ENCODE measurements around the gene KCTD19. TPM values are rescaled to one million over a fixed set of nuclear protein-coding genes. Genes with fewer than 3 reads are reported as not detected.

KCTD19 gene
- total RNA-seq, 2 donors from 2014 or later = 7.9 to 8.5 TPM

DNA sequence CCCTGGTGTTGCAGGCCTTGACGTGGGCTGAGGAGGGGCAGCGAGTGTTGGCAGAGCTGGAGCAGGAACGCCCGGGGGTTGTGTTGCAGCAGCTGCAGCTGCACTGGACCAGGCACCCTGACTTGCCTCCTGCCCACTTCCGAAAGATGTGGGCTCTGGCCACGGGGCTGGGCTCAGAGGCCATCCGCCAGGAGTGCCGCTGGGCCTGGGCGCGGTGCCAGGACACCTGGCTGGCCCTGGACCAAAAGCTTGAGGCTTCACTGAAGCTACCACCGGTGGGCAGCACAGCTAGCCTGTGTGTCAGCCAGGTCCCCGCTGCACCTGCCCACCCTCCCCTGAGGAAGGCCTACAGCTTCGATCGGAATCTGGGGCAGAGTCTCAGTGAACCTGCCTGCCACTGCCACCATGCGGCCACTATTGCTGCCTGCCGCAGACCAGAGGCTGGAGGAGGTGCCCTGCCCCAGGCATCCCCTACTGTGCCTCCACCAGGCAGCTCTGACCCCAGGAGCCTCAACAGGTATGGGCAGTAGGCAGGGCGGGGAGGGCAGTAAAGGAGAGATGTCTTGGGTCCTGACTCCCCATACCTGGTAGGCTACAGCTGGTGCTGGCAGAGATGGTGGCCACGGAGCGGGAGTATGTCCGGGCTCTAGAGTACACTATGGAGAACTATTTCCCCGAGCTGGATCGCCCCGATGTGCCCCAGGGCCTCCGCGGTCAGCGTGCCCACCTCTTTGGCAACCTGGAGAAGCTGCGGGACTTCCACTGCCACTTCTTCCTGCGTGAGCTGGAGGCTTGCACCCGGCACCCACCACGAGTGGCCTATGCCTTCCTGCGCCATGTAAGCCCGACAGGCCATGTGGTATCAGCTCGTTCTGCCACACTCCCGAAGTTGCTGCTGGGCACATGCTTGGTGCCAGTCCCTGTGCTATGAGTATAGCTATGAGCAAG, 41.6 kb downstream of the KCTD19 start:
- H3K4me1 Mint-ChIP-seq (ENCODE audit: low read depth) = peaks cover 8% of the 10 kb centered on the region
- no peak overlapping the region for H3K4me3 Mint-ChIP-seq
- H3K36me3 Mint-ChIP-seq (ENCODE audit: insufficient read depth in 2 of 2) = peaks cover 0 to 7% of the 10 kb centered on the region in 2 donors
- no peak for ATAC-seq (replicated peaks in 1 of 2)
- H3K27ac Mint-ChIP-seq = no peak overlapping the region
- no peaks in the 10 kb centered on the region for H3K9me3 Mint-ChIP-seq
- no peak for DNase-seq
- no peaks in the 10 kb centered on the region for H3K27me3 Mint-ChIP-seq (ENCODE audit: low read depth)

DNA sequence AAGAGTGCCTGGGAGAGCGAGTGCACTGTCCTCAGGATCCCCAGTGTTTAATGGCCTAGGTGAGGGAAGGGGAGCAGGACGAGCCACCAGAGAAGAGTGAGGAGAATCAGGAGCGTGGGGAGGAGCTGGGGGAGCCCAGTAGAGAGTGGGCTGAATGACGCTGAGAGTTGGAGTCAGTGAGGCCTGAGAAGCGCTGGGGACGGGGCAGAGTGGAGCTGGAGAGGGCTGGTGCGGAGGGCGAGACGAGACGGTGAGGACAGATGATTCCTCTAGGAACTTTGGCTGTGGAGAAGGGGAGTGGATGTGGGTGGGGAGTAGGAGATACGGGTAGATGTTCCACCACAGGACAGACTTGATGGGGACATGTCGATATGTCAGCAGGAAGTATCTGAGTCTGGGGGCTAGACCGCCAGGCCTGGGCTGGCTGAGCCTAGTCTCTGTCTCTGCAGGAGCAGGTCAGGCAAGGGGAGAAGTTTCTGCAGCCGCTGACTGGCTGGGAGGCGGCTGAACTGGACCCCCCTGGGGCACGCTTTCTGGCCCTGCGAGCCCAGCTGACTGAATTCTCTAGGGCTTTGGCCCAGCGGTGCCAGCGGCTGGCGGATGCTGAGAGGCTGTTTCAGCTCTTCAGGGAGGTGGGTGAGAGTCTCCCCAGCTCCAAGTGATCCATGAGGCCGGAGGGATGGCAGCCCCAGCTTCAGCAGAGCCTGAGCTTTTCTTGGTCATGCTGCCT, 42.5 kb downstream of the KCTD19 start:
- Mint-ChIP-seq H3K27ac (no peak overlapping the region), H3K9me3 (no peaks in the 10 kb centered on the region), H3K36me3 (ENCODE audit: insufficient read depth in 2 of 2) (peaks cover 0 to 7% of the 10 kb centered on the region in 2 donors), H3K4me1 (ENCODE audit: low read depth) (no peaks in the 10 kb centered on the region), H3K27me3 (ENCODE audit: low read depth) (no peaks in the 10 kb centered on the region), H3K4me3 (no peak overlapping the region)
- DNase-seq (no peak), ATAC-seq (replicated peaks in 1 of 2) (no peak)

DNA sequence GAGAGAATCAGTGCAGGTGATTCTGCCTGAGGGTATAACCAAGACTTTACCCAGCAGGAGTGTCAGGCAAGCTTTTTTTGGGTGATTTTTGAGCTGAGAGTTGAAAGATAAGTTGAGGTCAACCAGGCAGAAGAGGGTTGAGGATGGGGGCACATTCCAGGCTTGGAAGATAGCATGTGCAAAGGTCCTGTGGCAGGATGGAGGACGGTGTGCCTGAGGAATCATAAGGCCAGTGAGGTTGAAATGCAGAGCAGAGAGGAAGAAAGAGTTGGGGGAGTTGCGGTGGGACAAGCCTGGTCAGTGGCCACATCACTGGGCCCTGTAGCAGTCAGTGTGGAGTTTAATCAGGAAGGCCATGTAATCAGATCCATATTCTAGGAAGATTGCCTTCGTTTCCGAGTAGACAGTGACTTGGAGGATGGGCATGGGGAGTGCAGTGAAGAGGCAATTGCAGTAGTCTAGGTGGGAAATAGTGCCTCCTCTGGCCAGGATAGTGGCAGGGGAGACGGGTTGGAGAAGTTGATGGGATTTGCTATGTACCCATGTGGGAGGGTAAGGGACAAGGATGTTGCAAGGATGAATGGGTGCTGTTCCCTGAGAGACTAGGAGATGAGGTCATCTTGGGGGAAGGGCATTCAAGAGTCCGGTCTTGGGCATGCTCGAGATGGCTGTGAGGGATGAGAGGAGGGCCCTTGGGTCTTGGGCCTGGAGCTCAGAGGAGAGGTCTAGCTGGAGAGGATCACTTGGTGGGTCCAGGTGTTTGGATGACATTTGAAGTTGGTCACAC, 43.3 kb downstream of the KCTD19 start:
- Mint-ChIP-seq H3K36me3 (ENCODE audit: insufficient read depth in 2 of 2) (peaks cover 0 to 7% of the 10 kb centered on the region in 2 donors), H3K4me1 (ENCODE audit: low read depth) (no peaks in the 10 kb centered on the region), H3K4me3 (no peak overlapping the region), H3K27ac (no peak overlapping the region), H3K27me3 (ENCODE audit: low read depth) (no peaks in the 10 kb centered on the region), H3K9me3 (no peaks in the 10 kb centered on the region)
- ATAC-seq (replicated peaks in 1 of 2) = no peak
- no peak for DNase-seq

DNA sequence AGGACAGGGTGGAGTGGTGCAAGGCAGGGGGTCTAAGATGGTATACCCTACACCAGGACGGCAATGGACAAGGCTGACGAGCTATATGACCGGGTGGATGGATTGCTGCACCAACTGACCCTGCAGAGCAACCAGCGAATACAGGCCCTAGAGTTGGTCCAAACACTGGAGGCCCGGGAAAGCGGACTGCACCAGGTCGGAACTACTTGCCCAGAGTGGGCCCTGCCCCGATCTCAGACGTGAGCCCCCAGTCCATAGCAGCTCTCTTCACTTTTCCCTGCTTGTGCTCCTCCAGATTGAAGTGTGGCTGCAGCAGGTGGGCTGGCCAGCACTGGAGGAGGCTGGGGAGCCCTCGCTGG, 44.1 kb downstream of the KCTD19 start:
- no peaks in the 10 kb centered on the region for H3K27me3 Mint-ChIP-seq (ENCODE audit: low read depth)

DNA sequence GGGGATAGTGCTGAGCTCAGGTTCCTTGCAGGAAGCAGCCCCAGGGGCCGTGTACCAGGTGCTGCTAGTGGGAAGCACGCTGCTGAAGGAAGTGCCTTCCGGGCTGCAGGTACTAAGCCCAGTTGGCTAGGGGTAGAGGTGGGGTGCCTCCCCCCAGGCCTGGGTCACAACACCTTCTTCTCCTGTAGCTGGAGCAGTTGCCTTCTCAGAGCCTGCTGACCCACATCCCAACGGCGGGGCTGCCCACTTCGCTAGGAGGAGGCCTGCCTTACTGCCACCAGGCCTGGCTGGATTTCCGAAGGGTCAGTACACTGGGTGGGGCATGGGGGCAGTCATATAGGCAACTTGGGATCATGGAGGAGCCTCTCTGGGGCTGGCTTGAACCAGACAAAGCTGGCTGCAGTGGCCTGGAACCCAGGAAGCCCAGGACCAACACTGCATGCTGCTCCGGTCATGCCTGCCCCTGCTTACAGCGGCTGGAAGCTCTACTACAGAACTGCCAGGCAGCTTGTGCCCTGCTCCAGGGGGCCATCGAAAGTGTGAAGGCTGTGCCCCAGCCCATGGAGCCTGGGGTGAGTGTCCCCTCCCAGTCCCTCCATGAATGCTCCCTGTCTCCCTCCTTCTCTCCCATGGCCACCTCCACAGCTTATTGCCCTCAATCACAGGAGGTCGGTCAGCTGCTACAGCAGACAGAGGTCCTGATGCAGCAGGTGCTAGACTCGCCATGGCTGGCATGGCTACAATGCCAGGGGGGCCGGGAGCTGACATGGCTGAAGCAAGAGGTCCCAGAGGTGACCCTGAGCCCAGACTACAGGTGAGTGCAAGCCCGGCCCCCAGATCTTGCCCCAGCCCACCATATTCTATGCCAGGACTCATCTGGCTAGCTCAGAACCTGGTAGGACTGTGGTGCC, 44.8 kb downstream of the KCTD19 start:
- Mint-ChIP-seq H3K4me1 (ENCODE audit: low read depth) (peaks cover 11% of the 10 kb centered on the region), H3K27ac (no peak overlapping the region), H3K9me3 (no peaks in the 10 kb centered on the region), H3K27me3 (ENCODE audit: low read depth) (no peaks in the 10 kb centered on the region), H3K4me3 (no peak overlapping the region), H3K36me3 (ENCODE audit: insufficient read depth in 2 of 2) (peaks cover 0 to 7% of the 10 kb centered on the region in 2 donors)
- DNase-seq (no peak), ATAC-seq (replicated peaks in 1 of 2) (no peak)

More for the DNA sequence above, 44.1 kb downstream of the KCTD19 start:
- Mint-ChIP-seq H3K9me3 (no peaks in the 10 kb centered on the region), H3K27ac (no peak overlapping the region), H3K36me3 (ENCODE audit: insufficient read depth in 2 of 2) (peaks cover 0 to 7% of the 10 kb centered on the region in 2 donors), H3K4me1 (ENCODE audit: low read depth) (peaks cover 6% of the 10 kb centered on the region), H3K4me3 (no peak overlapping the region)
- DNase-seq (no peak), ATAC-seq (replicated peaks in 1 of 2) (no peak)

DNA sequence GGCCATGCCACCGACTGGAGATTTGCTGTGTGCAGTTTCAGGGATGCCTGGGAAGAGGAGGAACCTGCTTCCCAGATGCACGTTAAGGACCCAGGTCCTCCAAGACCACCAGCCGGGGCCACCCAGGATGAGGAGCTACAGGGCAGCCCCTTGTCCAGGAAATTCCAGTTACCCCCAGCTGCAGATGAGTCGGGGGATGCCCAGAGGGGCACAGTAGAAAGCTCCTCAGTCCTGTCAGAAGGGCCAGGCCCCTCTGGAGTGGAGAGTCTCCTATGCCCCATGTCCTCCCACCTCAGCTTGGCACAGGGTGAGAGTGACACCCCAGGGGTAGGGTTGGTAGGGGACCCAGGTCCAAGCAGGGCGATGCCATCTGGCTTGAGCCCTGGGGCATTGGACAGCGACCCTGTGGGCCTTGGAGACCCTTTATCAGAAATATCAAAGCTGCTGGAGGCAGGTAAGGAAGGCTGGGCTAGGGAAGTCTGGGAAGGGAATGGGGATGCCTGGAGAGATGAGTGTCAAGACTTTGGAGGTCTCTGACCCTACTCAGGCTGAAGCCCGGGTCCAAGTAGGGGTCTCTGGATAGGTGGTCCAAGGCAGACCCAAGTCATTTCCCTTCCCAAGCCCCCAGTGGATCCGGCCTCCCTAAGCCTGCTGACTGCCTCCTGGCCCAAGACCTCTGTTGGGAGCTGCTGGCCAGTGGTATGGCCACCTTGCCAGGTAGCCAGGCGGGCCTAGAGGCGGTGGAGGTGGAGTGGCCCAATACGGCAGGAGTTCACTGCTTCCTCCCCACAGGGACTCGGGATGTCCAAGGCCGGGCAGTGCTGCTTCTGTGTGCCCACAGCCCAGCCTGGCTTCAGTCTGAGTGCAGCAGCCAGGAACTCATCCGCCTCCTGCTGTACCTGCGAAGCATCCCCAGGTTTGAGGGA, 46.2 kb downstream of the KCTD19 start:
- Mint-ChIP-seq H3K4me1 (ENCODE audit: low read depth) (peaks cover 12% of the 10 kb centered on the region), H3K36me3 (ENCODE audit: insufficient read depth in 2 of 2) (peaks cover 0 to 12% of the 10 kb centered on the region in 2 donors)

DNA sequence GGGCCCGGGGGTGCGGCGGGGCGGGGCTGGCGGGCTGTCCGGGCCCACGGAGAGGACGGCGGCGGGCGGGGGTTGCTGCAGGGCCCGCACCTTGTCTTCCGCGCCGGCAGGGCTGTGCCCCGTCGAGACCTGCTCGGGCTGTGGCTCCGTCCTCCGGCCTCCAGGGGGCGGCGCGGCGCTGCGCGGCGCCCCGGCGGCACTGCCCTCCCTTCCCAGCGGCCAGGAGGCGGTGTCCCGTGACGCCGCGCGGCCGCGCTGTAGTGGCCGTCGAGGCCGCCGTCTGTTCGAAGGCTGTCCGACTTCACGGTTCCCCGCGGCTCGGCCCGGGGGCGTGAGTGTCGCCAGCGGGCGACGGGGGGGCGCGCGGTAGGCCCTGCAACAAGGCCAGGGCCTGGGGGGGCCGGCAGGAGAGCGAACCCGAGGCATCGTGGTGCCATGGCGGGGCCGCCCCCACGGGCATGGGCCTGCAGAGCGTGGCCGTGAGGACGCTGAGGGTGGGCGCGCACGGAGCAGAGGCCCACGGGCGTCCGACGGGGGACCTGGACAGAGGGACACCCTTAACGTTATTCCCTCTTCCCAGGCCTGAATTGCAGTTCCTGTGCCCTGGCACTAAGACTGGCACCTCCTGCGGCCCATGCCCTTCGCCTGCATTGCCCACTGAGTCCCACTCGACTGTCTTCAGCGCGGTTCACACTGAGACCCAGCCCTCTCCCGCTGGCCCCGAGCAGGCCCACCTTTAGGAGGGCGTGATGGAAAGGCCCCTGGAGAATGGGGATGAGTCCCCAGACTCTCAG, 47.0 kb downstream of the KCTD19 start, which contains the start of gene PLEKHG4:
Gene PLEKHG4, plus strand, starts transcription at position 237 of the 794 bp plus-strand sequence. Its CDS starts 513 bp downstream, at position 750.
- peak; percentile 92 to 94 for ATAC-seq (replicated peaks in 1 of 2)
- peak; percentile 89 to 90 for DNase-seq

More for the DNA sequence above, 46.2 kb downstream of the KCTD19 start:
- Mint-ChIP-seq H3K27ac (no peak overlapping the region), H3K27me3 (ENCODE audit: low read depth) (no peaks in the 10 kb centered on the region), H3K9me3 (no peaks in the 10 kb centered on the region), H3K4me3 (peak overlapping the region; percentile 34 to 70)
- ATAC-seq (replicated peaks in 1 of 2) = no peak
- DNase-seq = no peak

DNA sequence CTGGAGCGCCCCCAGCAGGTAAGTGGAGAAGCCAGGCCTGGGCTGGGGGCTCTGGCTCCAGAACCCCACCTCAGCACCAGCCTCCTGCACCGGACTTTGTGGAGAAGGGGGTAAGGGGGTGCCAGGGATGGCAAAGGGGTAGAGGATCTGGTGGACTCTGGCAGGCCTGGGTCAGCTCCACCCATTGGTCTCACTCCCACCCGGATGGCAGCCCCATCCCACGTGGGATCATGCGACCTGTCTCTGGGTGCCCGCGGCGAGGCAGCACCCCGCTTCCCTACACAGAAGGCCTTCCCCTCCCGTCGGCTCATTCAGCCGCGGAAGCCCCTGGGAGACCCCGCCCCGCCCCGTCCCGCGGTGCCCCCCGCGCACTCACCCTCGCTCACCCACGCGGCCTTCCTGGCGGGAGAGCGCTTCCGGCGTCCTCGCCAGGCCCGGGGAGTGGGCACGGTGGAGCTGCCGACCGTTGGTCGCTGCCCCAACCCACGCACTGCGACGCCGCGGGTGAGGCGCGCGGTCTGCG, 47.7 kb downstream of the KCTD19 start:
- ATAC-seq (replicated peaks in 1 of 2) (peak; percentile 60 to 64), DNase-seq (peak in 1 of 2 donors; percentile 70)
- H3K4me1 Mint-ChIP-seq (ENCODE audit: low read depth) = peaks cover 17% of the 10 kb centered on the region
- H3K27me3 Mint-ChIP-seq (ENCODE audit: low read depth) = no peaks in the 10 kb centered on the region
- no peaks in the 10 kb centered on the region for H3K9me3 Mint-ChIP-seq
- H3K4me3 Mint-ChIP-seq = peak overlapping the region; percentile 90 to 91
- H3K36me3 Mint-ChIP-seq (ENCODE audit: insufficient read depth in 2 of 2) = peaks cover 0 to 12% of the 10 kb centered on the region in 2 donors
- no peak overlapping the region for H3K27ac Mint-ChIP-seq

More for the DNA sequence above, 47.0 kb downstream of the KCTD19 start, which contains the start of gene PLEKHG4:
- H3K36me3 Mint-ChIP-seq (ENCODE audit: insufficient read depth in 2 of 2) = peaks cover 0 to 12% of the 10 kb centered on the region in 2 donors
- peaks cover 17% of the 10 kb centered on the region for H3K4me1 Mint-ChIP-seq (ENCODE audit: low read depth)
- no peaks in the 10 kb centered on the region for H3K9me3 Mint-ChIP-seq
- H3K27me3 Mint-ChIP-seq (ENCODE audit: low read depth) = no peaks in the 10 kb centered on the region
- peak within 1 kb of the TSS; percentile 90 to 91 for H3K4me3 Mint-ChIP-seq
- H3K27ac Mint-ChIP-seq = no peak within 1 kb of the TSS

DNA sequence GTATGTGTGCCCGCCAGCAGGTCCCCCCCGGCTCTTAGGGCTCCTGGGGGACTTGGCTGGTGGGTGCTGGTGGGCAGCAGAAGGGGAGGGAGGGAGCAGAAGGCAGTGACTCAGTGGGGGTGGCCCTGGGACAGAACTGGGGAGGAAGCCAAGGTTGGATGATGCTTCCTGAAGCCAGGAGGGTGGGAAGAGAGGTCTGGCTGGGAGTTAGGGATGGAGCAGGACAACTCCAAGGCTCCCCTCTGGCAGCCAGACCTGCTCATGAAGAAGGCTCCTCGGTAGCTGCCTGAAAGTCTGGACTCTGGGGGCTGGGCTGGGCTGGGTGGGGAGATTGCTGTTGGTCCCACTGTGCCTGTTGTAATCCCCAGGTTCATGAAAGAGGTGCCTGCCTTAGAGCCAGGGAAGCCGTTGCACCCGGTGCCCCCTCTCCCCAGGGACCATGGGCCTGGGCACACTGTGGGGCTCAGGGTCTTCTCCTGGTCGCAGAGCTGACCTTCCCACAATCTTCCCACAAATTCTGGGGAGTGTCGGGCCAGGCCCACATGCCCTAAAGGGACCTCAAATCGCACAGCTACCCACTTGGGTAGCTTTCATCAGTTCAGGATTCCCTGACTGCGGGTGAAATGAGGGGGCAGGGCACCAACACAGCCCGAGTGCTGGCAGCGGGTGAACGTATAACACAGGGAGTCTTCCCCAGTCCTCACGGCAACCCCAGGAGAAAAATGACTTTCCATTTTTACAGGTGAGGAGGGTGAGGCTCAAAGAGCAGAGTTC, 48.4 kb downstream of the KCTD19 start:
- peak overlapping the region; percentile 47 for H3K27ac Mint-ChIP-seq
- no peaks in the 10 kb centered on the region for H3K27me3 Mint-ChIP-seq (ENCODE audit: low read depth)
- H3K4me1 Mint-ChIP-seq (ENCODE audit: low read depth) = peaks cover 17% of the 10 kb centered on the region
- no peaks in the 10 kb centered on the region for H3K9me3 Mint-ChIP-seq
- H3K4me3 Mint-ChIP-seq = peak overlapping the region; percentile 90 to 91
- ATAC-seq (replicated peaks in 1 of 2) (no peak), DNase-seq (no peak)
- peaks cover 0 to 11% of the 10 kb centered on the region in 2 donors for H3K36me3 Mint-ChIP-seq (ENCODE audit: insufficient read depth in 2 of 2)
